Liver (tissue), 9 donors: Measurements from ENCODE around the gene C1orf21. TPM values are rescaled to one million over a fixed set of nuclear protein-coding genes. Genes with fewer than 3 reads are reported as not detected.

Experiments used
- DNase-seq: peaks from one replicate; pipeline ENCODE4 v3.0.0-alpha.2; 2017; ENCODE audit warnings: low spot score
- H3K27ac ChIP-seq, 2 donors: one replicate each; pipeline ENCODE4 v1.7.0; 2013; ENCODE audit warnings: inconsistent platforms in 2 of 2, low read length in 2 of 2, control low read depth in 1 of 2, low read depth in 1 of 2, mild to moderate bottlenecking in 1 of 2
- H3K27me3 ChIP-seq, 4 donors: one replicate each; pipeline versions ENCODE4 v1.6.1 to v1.7.0; 2013; ENCODE audit warnings: low read length in 3 of 4, inconsistent platforms in 1 of 4, mild to moderate bottlenecking in 1 of 4, moderate library complexity in 1 of 4; ENCODE audit not compliant: control insufficient read depth in 4 of 4, insufficient read depth in 4 of 4
- H3K36me3 ChIP-seq, 4 donors: one replicate each; pipeline versions ENCODE4 v1.6.1 to v1.7.0; 2013; ENCODE audit warnings: low read length in 3 of 4, mild to moderate bottlenecking in 3 of 4, low read depth in 1 of 4, moderate library complexity in 1 of 4; ENCODE audit not compliant: control insufficient read depth in 4 of 4, insufficient read depth in 3 of 4
- H3K4me1 ChIP-seq, 4 donors: one replicate each; pipeline versions ENCODE4 v1.6.1 to v1.7.0; 2013; ENCODE audit warnings: low read length in 3 of 4, mild to moderate bottlenecking in 3 of 4, moderate library complexity in 1 of 4; ENCODE audit not compliant: control insufficient read depth in 4 of 4, insufficient read depth in 4 of 4
- H3K4me3 ChIP-seq, 3 donors: one replicate each; pipeline versions ENCODE4 v1.6.1 to v1.7.0; 2013; ENCODE audit warnings: low read length in 3 of 3, control low read depth in 1 of 3, low read depth in 1 of 3, mild to moderate bottlenecking in 1 of 3
- H3K9ac ChIP-seq, 2 donors: one replicate each; pipeline ENCODE4 v1.7.0; 2013; ENCODE audit warnings: low read length in 2 of 2, mild to moderate bottlenecking in 2 of 2, moderate library complexity in 2 of 2, control low read depth in 1 of 2, low read depth in 1 of 2
- H3K9me3 ChIP-seq, 4 donors: one replicate each; pipeline versions ENCODE4 v1.6.1 to v1.7.0; 2013; ENCODE audit warnings: low read length in 3 of 4; ENCODE audit not compliant: control insufficient read depth in 4 of 4
- CTCF ChIP-seq: fragments of 150-350 bp; IDR thresholded peaks from 2 replicates; pipeline ENCODE4 v1.5.1; 2017; ENCODE audit warnings: improper control_type of control experiment, low read depth, low read length; ENCODE audit not compliant: missing input control
- EGR1 ChIP-seq, 2 donors: IDR thresholded peaks; 2 replicates each; pipeline ENCODE4 v1.6.1; 2016 to 2018; ENCODE audit warnings: antibody characterized with exemption in 2 of 2, low read depth in 2 of 2
- FOXA1 ChIP-seq: IDR thresholded peaks from 2 replicates; pipeline ENCODE4 v1.6.1; 2016; ENCODE audit warnings: antibody characterized with exemption
- FOXA2 ChIP-seq: IDR thresholded peaks from 2 replicates; pipeline ENCODE4 v1.6.1; 2016; ENCODE audit warnings: antibody characterized with exemption
- GABPA ChIP-seq, 2 donors: IDR thresholded peaks in 1 of 2; conservative IDR thresholded peaks in 1 of 2; 2 replicates each; pipeline ENCODE4 v1.6.1; 2016; ENCODE audit warnings: antibody characterized with exemption in 2 of 2, mild to moderate bottlenecking in 1 of 2, moderate library complexity in 1 of 2
- HNF4A ChIP-seq, 2 donors: conservative IDR thresholded peaks; 2 replicates each; pipeline ENCODE4 v1.6.1; 2016; ENCODE audit warnings: antibody characterized with exemption in 2 of 2, mild to moderate bottlenecking in 2 of 2
- HNF4G ChIP-seq: IDR thresholded peaks from 2 replicates; pipeline ENCODE4 v1.6.1; 2016; ENCODE audit warnings: antibody characterized with exemption
- JUND ChIP-seq, 2 donors: IDR thresholded peaks; 2 replicates each; pipeline ENCODE4 v1.6.1; 2016; ENCODE audit warnings: antibody characterized with exemption in 2 of 2
- NR2F2 ChIP-seq: IDR thresholded peaks from 2 replicates; pipeline ENCODE4 v1.6.1; 2016; ENCODE audit warnings: antibody characterized with exemption
- RAD21 ChIP-seq, 2 donors: IDR thresholded peaks; 2 replicates each; pipeline ENCODE4 v1.6.1; 2016; ENCODE audit warnings: antibody characterized with exemption in 2 of 2, mild to moderate bottlenecking in 2 of 2
- REST ChIP-seq: IDR thresholded peaks from 2 replicates; pipeline ENCODE4 v1.6.1; 2016; ENCODE audit warnings: antibody characterized with exemption, mild to moderate bottlenecking
- RXRA ChIP-seq, 2 donors: IDR thresholded peaks; 2 replicates each; pipeline ENCODE4 v1.6.1; 2017 to 2018; ENCODE audit warnings: antibody characterized with exemption in 2 of 2, mild to moderate bottlenecking in 1 of 2
- SP1 ChIP-seq: IDR thresholded peaks from 2 replicates; pipeline ENCODE4 v1.6.1; 2018; ENCODE audit warnings: antibody characterized with exemption, mild to moderate bottlenecking
- TAF1 ChIP-seq: conservative IDR thresholded peaks from 2 replicates; pipeline ENCODE4 v1.6.1; 2016; ENCODE audit warnings: antibody characterized with exemption, mild to moderate bottlenecking
- YY1 ChIP-seq: IDR thresholded peaks from 2 replicates; pipeline ENCODE4 v1.6.1; 2016; ENCODE audit warnings: antibody characterized with exemption, mild to moderate bottlenecking
- WGBS: extraction: QIAGEN DNeasy Blood & Tissue Kit; methylation state at CpG from one replicate; pipeline ENCODE4 v1.1.7; 2013; 5-methylcytosine and 5-hydroxymethylcytosine counted together
- polyA plus RNA-seq, 2 donors: library from polyadenylated mRNA; stranded (reverse) in 1 of 2; unstranded in 1 of 2; fragments of 200-250 nt in 1 of 2; fragments of >200 nt in 1 of 2; fragmentation: Nextera tagmentation in 1 of 2; extraction: Ambion mirVana in 1 of 2; gene quantifications; one replicate each; pipeline versions ENCODE4 v1.2.1 to v1.2.3, GENCODE V29; 2013 to 2015
- total RNA-seq, 2 donors: library from RNA; depleted of rRNA; stranded (reverse); fragments of >200 nt; gene quantifications; one replicate each; pipeline ENCODE4 v1.2.3, GENCODE V29; 2014
- TF ChIP-seq, protein P1 (sequence below): IDR thresholded peaks from 2 replicates; pipeline ENCODE4 v1.6.1; 2016; ENCODE audit warnings: antibody characterized with exemption
- TF ChIP-seq, protein P2 (sequence below): IDR thresholded peaks from 2 replicates; pipeline ENCODE4 v1.6.1; 2016; ENCODE audit warnings: antibody characterized with exemption
- TF ChIP-seq, protein P3 (sequence below): IDR thresholded peaks from 2 replicates; pipeline ENCODE4 v1.6.1; 2016; ENCODE audit warnings: antibody characterized with exemption
- donor health status: healthy.
- donor health status: healthy.
- donor health status: healthy.
- donor health status: healthy.
- donor health status: healthy.

The C1orf21 gene
- total and polyA plus RNA-seq, 4 donors, result 2.3 to 21.3 (median 13.4) TPM

- Histone ChIP-seq H3K27ac (no peak overlapping the region), H3K4me1 (no peaks in the 10 kb centered on the region), H3K9ac (no peak overlapping the region), H3K36me3 (no peaks in the 10 kb centered on the region), H3K4me3 (no peak overlapping the region), H3K27me3 (no peaks in the 10 kb centered on the region), H3K9me3 (no peaks in the 10 kb centered on the region)
- TF ChIP-seq, protein P1, sequence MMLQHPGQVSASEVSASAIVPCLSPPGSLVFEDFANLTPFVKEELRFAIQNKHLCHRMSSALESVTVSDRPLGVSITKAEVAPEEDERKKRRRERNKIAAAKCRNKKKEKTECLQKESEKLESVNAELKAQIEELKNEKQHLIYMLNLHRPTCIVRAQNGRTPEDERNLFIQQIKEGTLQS, result no peak
- TF ChIP-seq HNF4A (conservative IDR thresholded peaks at IDR 0.05) (no peak), FOXA2 (no peak), YY1 (no peak), EGR1 (IDR thresholded peaks at IDR 0.05; ENCODE audit: low read depth in 2 of 2) (no peak), HNF4G (no peak), FOXA1 (no peak)
- TF ChIP-seq, protein P2, sequence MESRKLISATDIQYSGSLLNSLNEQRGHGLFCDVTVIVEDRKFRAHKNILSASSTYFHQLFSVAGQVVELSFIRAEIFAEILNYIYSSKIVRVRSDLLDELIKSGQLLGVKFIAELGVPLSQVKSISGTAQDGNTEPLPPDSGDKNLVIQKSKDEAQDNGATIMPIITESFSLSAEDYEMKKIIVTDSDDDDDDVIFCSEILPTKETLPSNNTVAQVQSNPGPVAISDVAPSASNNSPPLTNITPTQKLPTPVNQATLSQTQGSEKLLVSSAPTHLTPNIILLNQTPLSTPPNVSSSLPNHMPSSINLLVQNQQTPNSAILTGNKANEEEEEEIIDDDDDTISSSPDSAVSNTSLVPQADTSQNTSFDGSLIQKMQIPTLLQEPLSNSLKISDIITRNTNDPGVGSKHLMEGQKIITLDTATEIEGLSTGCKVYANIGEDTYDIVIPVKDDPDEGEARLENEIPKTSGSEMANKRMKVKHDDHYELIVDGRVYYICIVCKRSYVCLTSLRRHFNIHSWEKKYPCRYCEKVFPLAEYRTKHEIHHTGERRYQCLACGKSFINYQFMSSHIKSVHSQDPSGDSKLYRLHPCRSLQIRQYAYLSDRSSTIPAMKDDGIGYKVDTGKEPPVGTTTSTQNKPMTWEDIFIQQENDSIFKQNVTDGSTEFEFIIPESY, result no peak
- TF ChIP-seq, protein P3, sequence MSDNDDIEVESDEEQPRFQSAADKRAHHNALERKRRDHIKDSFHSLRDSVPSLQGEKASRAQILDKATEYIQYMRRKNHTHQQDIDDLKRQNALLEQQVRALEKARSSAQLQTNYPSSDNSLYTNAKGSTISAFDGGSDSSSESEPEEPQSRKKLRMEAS, result no peak
- DNase-seq, result no peak
- WGBS, result 91% methylated on average over 4 of the region's 4 CpGs
Observed at GRCh38 chr1:184605941-184606340, 219.1 kb downstream of the C1orf21 start.

- Histone ChIP-seq H3K9ac (no peak overlapping the region), H3K36me3 (no peaks in the 10 kb centered on the region), H3K27ac (no peak overlapping the region), H3K9me3 (no peaks in the 10 kb centered on the region), H3K4me1 (no peaks in the 10 kb centered on the region), H3K4me3 (no peak overlapping the region), H3K27me3 (no peaks in the 10 kb centered on the region)
- TF ChIP-seq RAD21 (IDR thresholded peaks at IDR 0.05), result no peak
- TF ChIP-seq SP1, result no peak
- TF ChIP-seq JUND (IDR thresholded peaks at IDR 0.05), result no peak
- TF ChIP-seq REST, result no peak
- TF ChIP-seq HNF4A (conservative IDR thresholded peaks at IDR 0.05), result no peak
- no peak for TF ChIP-seq HNF4G
- TF ChIP-seq, protein P3, result no peak
- TF ChIP-seq YY1, result no peak
- TF ChIP-seq, protein P1, result no peak
- TF ChIP-seq GABPA (IDR thresholded peaks at IDR 0.05 in 1 of 2, conservative IDR thresholded peaks at IDR 0.05 in 1 of 2), result no peak
- no peak for TF ChIP-seq NR2F2
- TF ChIP-seq, protein P2, result no peak
- TF ChIP-seq RXRA (IDR thresholded peaks at IDR 0.05), result no peak
- TF ChIP-seq EGR1 (IDR thresholded peaks at IDR 0.05; ENCODE audit: low read depth in 2 of 2), result no peak
- no peak for TF ChIP-seq CTCF
- no peak for TF ChIP-seq FOXA1
- TF ChIP-seq TAF1, result no peak
- TF ChIP-seq FOXA2, result no peak
- DNase-seq, result no peak
- 93% methylated on average over 1 of the region's 1 CpG for WGBS
Observed at GRCh38 chr1:184606786-184607185, 220.0 kb downstream of the C1orf21 start.
